Spleen (tissue), 11 donors: ENCODE results near the gene SLC6A1. TPM values are rescaled to one million over a fixed set of nuclear protein-coding genes. Genes with fewer than 3 reads are reported as not detected.

Experiments used
- DNase-seq: peaks from one replicate; pipeline ENCODE4 v3.0.0-alpha.2; 2020
- H3K27ac ChIP-seq, 8 donors: fragments of 200-600 bp; sonication (generic) in 7 of 8; 1 replicate in 4 of 8; 2 replicates in 4 of 8; pipeline versions ENCODE4 v1.5.0 to v1.8.0; 2016 to 2021; ENCODE audit warnings: inconsistent platforms in 4 of 8, mild to moderate bottlenecking in 4 of 8, moderate library complexity in 1 of 8
- H3K27me3 ChIP-seq, 7 donors: fragments of 200-600 bp; sonication (generic) in 6 of 7; replicated peaks in 1 of 7; 1 replicate in 4 of 7; 2 replicates in 3 of 7; pipeline versions ENCODE4 v1.5.0 to v1.8.0; 2016 to 2021; ENCODE audit warnings: inconsistent platforms in 3 of 7, mild to moderate bottlenecking in 1 of 7
- H3K36me3 ChIP-seq, 6 donors: fragments of 200-600 bp; sonication (generic) in 5 of 6; 1 replicate in 4 of 6; 2 replicates in 2 of 6; pipeline versions ENCODE4 v1.5.0 to v1.8.0; 2016 to 2021; ENCODE audit warnings: inconsistent platforms in 2 of 6
- H3K4me1 ChIP-seq, 6 donors: fragments of 200-600 bp; sonication (generic) in 5 of 6; 1 replicate in 3 of 6; 2 replicates in 3 of 6; pipeline versions ENCODE4 v1.5.0 to v1.8.0; 2016 to 2021; ENCODE audit warnings: inconsistent platforms in 3 of 6
- H3K4me3 ChIP-seq, 8 donors: fragments of 200-600 bp; sonication (generic) in 7 of 8; 1 replicate in 4 of 8; 2 replicates in 4 of 8; pipeline versions ENCODE4 v1.5.0 to v1.8.0; 2016 to 2021; ENCODE audit warnings: inconsistent platforms in 4 of 8, mild to moderate bottlenecking in 4 of 8, moderate library complexity in 2 of 8
- H3K9me3 ChIP-seq, 8 donors: fragments of 200-600 bp; sonication (generic) in 7 of 8; 1 replicate in 4 of 8; 2 replicates in 4 of 8; pipeline versions ENCODE4 v1.5.0 to v1.8.0; 2016 to 2021; ENCODE audit warnings: inconsistent platforms in 4 of 8
- POLR2A ChIP-seq, 3 donors: fragments of 450-650 bp; IDR thresholded peaks; one replicate each; pipeline ENCODE4 v1.5.1; 2017; ENCODE audit warnings: antibody characterized with exemption in 3 of 3, mild to moderate bottlenecking in 1 of 3
- POLR2AphosphoS5 ChIP-seq, 3 donors: sonication (generic); formaldehyde crosslinking; IDR thresholded peaks; one replicate each; pipeline ENCODE4 v1.5.1; 2017; ENCODE audit warnings: antibody characterized with exemption in 3 of 3
- WGBS, 5 donors: extraction: QIAGEN DNeasy Blood & Tissue Kit in 3 of 5; methylation state at CpG; one replicate each; pipeline versions ENCODE4 v1.1.5 to v1.1.7; 2013 to 2018; 5-methylcytosine and 5-hydroxymethylcytosine counted together
- intact Hi-C: fragments of 100-400 bp; cut with DNase I; formaldehyde crosslinking; loops from one replicate; pipeline ENCODE4 v1.15.0; 2023; ENCODE audit warnings: low total_unique reads
- polyA plus RNA-seq, 3 donors: library from polyadenylated mRNA; stranded (reverse); fragments of 200-250 nt; gene quantifications; one replicate each; pipeline ENCODE4 v1.2.1, GENCODE V29; 2013
- total RNA-seq, 7 donors: library from RNA; depleted of rRNA in 3 of 7; stranded (reverse); fragments of >200 nt in 3 of 7; fragmentation: NEBNext Ultra II Directional in 4 of 7; extraction: Animal tissue kit (Norgen Biotek cat#: 25700) in 4 of 7; gene quantifications; one replicate each; pipeline versions ENCODE4 v1.1.0 to v1.2.1, GENCODE V29; 2016 to 2021
- TF ChIP-seq, protein P1 (sequence below), 11 experiments: fragments of 200-600 bp in 7 of 11; fragments of 450-650 bp in 4 of 11; sonication (generic) in 4 of 11; IDR thresholded peaks in 8 of 11; conservative IDR thresholded peaks in 3 of 11; 1 replicate in 7 of 11; 2 replicates in 4 of 11; pipeline versions ENCODE4 v1.4.0 to v1.8.0; 2016 to 2021; ENCODE audit warnings: antibody characterized with exemption in 11 of 11, inconsistent platforms in 4 of 11, mild to moderate bottlenecking in 1 of 11
- donor health status: healthy with polysubstance abuse.
- donor health status: DM: no; HTN: no; CAD: no; lungs with moderate emphysema.
- donor health status: DM: no; HTN: no; CAD: no.
- donor health status: Bipolar disorder and iron deficiency.
- donor health status: healthy.
- donor health status: DM: no; HTN: no; CAD: no.
- donor health status: DM: yes; HTN: yes; CAD: no.

Gene SLC6A1
- total and polyA plus RNA-seq, 10 donors: 0.11 to 3.0 (median 0.96) TPM

DNA sequence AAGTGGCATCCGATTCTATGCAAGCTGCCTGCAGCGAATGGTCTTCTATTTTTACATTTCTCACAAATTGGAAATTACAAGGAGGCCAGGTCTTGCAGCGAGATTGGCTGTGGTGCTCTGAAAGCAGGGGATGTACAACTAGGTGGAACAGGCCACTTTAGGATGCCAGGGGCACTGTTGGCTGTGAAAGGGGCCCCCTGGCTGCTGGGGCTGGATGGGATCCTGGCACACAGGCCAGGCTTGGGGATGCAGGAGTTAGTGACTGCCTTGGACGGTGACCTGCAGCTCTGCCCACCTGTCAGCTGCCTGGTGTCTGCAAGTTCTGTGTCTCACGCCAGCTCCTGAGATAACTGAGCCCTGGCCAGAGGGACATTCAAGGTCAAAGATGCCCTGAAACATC, 4.6 kb downstream of the SLC6A1 start:
- Histone ChIP-seq H3K36me3 (no peaks in the 10 kb centered on the region), H3K9me3 (no peaks in the 10 kb centered on the region), H3K4me3 (no peak overlapping the region), H3K27me3 (peaks cover 3 to 93% (median 26%) of the 10 kb centered on the region in 7 donors), H3K4me1 (peaks cover 0 to 10% (median 3%) of the 10 kb centered on the region in 6 donors), H3K27ac (no peak overlapping the region)
- intact Hi-C loops: no loop called here
- DNase-seq: no peak
- TF ChIP-seq POLR2AphosphoS5 (IDR thresholded peaks at IDR 0.05) (no peak), POLR2A (IDR thresholded peaks at IDR 0.05) (no peak)
- TF ChIP-seq, protein P1, sequence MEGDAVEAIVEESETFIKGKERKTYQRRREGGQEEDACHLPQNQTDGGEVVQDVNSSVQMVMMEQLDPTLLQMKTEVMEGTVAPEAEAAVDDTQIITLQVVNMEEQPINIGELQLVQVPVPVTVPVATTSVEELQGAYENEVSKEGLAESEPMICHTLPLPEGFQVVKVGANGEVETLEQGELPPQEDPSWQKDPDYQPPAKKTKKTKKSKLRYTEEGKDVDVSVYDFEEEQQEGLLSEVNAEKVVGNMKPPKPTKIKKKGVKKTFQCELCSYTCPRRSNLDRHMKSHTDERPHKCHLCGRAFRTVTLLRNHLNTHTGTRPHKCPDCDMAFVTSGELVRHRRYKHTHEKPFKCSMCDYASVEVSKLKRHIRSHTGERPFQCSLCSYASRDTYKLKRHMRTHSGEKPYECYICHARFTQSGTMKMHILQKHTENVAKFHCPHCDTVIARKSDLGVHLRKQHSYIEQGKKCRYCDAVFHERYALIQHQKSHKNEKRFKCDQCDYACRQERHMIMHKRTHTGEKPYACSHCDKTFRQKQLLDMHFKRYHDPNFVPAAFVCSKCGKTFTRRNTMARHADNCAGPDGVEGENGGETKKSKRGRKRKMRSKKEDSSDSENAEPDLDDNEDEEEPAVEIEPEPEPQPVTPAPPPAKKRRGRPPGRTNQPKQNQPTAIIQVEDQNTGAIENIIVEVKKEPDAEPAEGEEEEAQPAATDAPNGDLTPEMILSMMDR (IDR thresholded peaks at IDR 0.05 in 8 of 11, conservative IDR thresholded peaks at IDR 0.05 in 3 of 11): no peak
- WGBS, 5 donors: 80 to 89% (median 87%) methylated on average over 5 of the region's 5 CpGs

DNA sequence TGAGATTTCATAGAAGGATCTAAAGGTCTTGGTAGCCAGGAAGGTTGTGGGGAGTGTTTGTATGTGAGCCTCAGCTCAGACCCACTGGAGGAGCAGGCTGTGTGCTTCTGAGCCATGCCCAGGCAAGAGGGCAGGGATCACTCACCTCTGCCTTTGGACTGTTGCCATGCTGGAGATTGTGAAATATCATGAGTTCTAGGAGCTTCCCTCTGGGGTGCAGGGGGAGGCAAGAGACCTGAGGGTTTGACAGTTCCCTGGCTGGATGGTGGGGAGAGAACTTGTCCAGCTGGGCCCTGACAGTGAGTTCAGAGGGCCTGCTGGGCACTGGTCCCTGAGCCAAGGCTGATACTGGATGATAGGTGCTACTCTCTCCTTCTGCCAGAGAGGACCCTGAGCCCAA, 6.0 kb downstream of the SLC6A1 start:
- peaks cover 0 to 81% (median 17%) of the 10 kb centered on the region in 7 donors for H3K27me3 ChIP-seq

DNA sequence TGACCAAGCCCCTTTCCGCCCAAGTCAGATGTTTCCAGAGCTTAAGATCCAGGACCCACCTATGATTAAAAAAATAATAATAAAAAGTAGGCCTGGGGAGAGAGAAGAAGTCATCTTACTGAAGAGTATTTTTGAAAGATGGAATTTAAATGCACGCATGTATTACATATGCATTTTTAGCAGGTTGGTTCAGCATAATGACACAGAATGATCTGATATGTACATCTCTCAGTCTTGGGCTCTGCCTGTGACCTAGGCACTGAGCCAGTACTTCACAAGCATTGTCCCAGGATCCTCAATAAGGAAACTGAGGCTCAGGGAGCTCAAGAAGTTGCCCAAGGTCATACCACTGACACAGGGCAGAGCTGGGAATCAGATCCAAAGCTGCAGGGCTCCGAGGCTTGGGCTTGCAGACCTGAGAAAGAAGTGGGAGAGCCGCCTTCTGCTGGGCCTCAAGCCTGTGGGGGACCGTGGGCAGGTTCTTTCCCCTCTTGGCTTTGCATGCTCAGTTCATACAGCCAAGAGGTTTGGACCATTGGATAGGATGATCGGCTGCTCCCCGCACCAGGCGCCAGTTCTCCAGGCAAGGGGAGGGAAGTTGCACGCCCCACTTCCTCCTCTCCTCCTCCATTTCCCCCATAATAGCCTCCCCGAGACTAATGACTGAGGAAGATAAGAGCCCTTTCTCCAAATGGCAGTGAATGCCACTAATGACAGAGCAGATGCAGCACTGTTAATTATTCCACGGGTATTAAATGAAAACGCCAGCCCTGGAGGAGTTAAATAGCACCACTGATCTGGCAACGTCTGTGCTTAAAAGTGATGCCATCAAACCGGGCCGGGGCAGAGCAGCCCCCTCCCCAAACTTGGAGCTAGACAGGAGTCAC, 6.9 kb downstream of the SLC6A1 start:
- no peaks in the 10 kb centered on the region for H3K36me3 ChIP-seq
- no peak for TF ChIP-seq POLR2A (IDR thresholded peaks at IDR 0.05)
- TF ChIP-seq, protein P1 (IDR thresholded peaks at IDR 0.05 in 8 of 11, conservative IDR thresholded peaks at IDR 0.05 in 3 of 11): no peak
- no peak for TF ChIP-seq POLR2AphosphoS5 (IDR thresholded peaks at IDR 0.05)
- peaks cover 0 to 72% (median 8%) of the 10 kb centered on the region in 7 donors for H3K27me3 ChIP-seq
- no peaks in the 10 kb centered on the region for H3K9me3 ChIP-seq
- no peak for DNase-seq
- WGBS, 5 donors: 52 to 65% (median 59%) methylated on average over 15 of the region's 15 CpGs
- H3K27ac ChIP-seq: no peak overlapping the region
- intact Hi-C loops: no loop called here
- no peaks in the 10 kb centered on the region for H3K4me1 ChIP-seq
- H3K4me3 ChIP-seq: no peak overlapping the region

More for the DNA sequence above, 6.0 kb downstream of the SLC6A1 start:
- Histone ChIP-seq H3K27ac (no peak overlapping the region), H3K9me3 (no peaks in the 10 kb centered on the region), H3K4me3 (no peak overlapping the region), H3K36me3 (no peaks in the 10 kb centered on the region), H3K4me1 (peaks cover 0 to under 1% (median 0%) of the 10 kb centered on the region in 6 donors)
- TF ChIP-seq POLR2AphosphoS5 (IDR thresholded peaks at IDR 0.05) (no peak), POLR2A (IDR thresholded peaks at IDR 0.05) (no peak)
- TF ChIP-seq, protein P1 (IDR thresholded peaks at IDR 0.05 in 8 of 11, conservative IDR thresholded peaks at IDR 0.05 in 3 of 11): no peak
- DNase-seq: no peak
- intact Hi-C loops: no loop called here

DNA sequence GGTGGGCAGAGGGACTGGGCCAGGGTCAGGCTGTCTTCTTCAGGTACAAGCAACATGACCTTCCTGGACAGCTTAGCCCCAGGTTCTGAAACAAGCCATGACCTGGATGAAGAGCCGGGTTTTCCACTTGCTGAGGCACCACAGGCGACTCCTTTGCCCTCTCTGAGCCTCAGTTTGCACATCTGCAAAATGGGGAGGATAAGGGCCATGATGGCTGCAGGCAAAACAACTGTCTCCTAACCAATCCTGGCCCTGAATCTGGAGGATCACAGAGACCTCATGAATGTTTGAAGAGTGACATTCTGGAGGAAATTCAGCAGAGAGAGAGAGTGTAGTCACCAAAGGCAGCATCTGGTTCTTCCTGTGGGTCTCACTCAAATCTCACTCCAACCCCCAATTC, 8.0 kb downstream of the SLC6A1 start:
- no peak for DNase-seq
- TF ChIP-seq, protein P1 (IDR thresholded peaks at IDR 0.05 in 8 of 11, conservative IDR thresholded peaks at IDR 0.05 in 3 of 11): no peak
- TF ChIP-seq POLR2A (IDR thresholded peaks at IDR 0.05) (no peak), POLR2AphosphoS5 (IDR thresholded peaks at IDR 0.05) (no peak)
- Histone ChIP-seq H3K36me3 (no peaks in the 10 kb centered on the region), H3K27me3 (peaks cover 0 to 61% (median 5%) of the 10 kb centered on the region in 7 donors), H3K4me3 (no peak overlapping the region), H3K27ac (no peak overlapping the region), H3K9me3 (no peaks in the 10 kb centered on the region), H3K4me1 (no peaks in the 10 kb centered on the region)
- WGBS, 5 donors: 42 to 61% (median 54%) methylated on average over 2 of the region's 2 CpGs
- intact Hi-C loops: no loop called here
